OCI-LY1 (cell line): ENCODE results near the gene ZFC3H1.

Source experiments
- CTCF ChIP-seq: fragments of 200-600 bp; sonication (generic), shearing (Covaris generic); IDR thresholded peaks from 2 replicates; pipeline ENCODE4 v1.5.1; 2017; ENCODE audit warnings: mild to moderate bottlenecking, antibody characterized with exemption, low read length, moderate library complexity, mixed read lengths
- EZH2 ChIP-seq: fragments of 200-600 bp; sonication (generic), shearing (Covaris generic); IDR thresholded peaks from 2 replicates; pipeline ENCODE4 v1.8.0; 2017; ENCODE audit warnings: borderline replicate concordance, mixed run types, mild to moderate bottlenecking, antibody characterized with exemption, low read length, moderate library complexity, mixed read lengths

GRCh38 chr12:71642264-71642663 is 21.4 kb downstream of the ZFC3H1 start:
- TF ChIP-seq EZH2 (no peak), CTCF (no peak)
